A549 (cell line): ENCODE data around the gene SHISA4. TPM values are rescaled to one million over a fixed set of nuclear protein-coding genes. Genes with fewer than 3 reads are reported as not detected.
A peak's percentile ranks its signal among the peaks of the same experiment; 100 is the strongest.

ENCODE experiments used
- ATAC-seq, 2 experiments: fragments of 200-7000 bp in 1 of 2; fragments of >200 bp in 1 of 2; cut with Nextera tagmentation in 1 of 2; cut with Tn5 transposase in 1 of 2; 3 replicates each; pipeline versions ENCODE4 v1.8.0 to v1.9.1; 2018 to 2020; ENCODE audit warnings: mild to moderate bottlenecking in 1 of 2, moderate library complexity in 1 of 2
- CTCF ChIA-PET: fragments of 300-600 bp; sonication (Branson Sonifier 250); formaldehyde crosslinking; extraction: SDS; loops from one replicate; lab custom pipeline; 2021; ENCODE audit warnings: antibody characterized with exemption, inconsistent platforms; lab: Yijun Ruan, JAX
- POLR2A ChIA-PET: fragments of 350-600 bp; formaldehyde crosslinking; extraction: SDS; loops from one replicate; lab custom pipeline; 2021; ENCODE audit warnings: antibody characterized with exemption, inconsistent platforms; lab: Yijun Ruan, JAX
- DNase-seq, 2 experiments: peaks; one replicate each; pipeline versions ENCODE4 v3.0.0 to v3.0.0-alpha.2; 2011 to 2016; ENCODE audit warnings: low read depth in 1 of 2, low spot score in 1 of 2
- FAIRE-seq: peaks from 2 replicates; lab custom pipeline; 2011; peaks lifted over from hg19 to GRCh38; lab: Jason Lieb, UNC
- H3K27ac ChIP-seq, 2 experiments: fragments of >200 bp; sonication (Bioruptor Twin); formaldehyde crosslinking; 3 replicates each; pipeline ENCODE4 v1.5.1; 2016 to 2017
- H3K4me1 ChIP-seq: fragments of >200 bp; sonication (Bioruptor Twin); formaldehyde crosslinking; 3 replicates; pipeline ENCODE4 v1.6.1; 2016
- H3K4me2 ChIP-seq: fragments of >200 bp; sonication (Bioruptor Twin); formaldehyde crosslinking; 3 replicates; pipeline ENCODE4 v1.6.1; 2016
- H3K4me3 ChIP-seq: fragments of >200 bp; sonication (Bioruptor Twin); formaldehyde crosslinking; 3 replicates; pipeline ENCODE4 v1.5.1; 2016
- H3K9me3 ChIP-seq: fragments of >200 bp; sonication (Bioruptor Twin); formaldehyde crosslinking; 3 replicates; pipeline ENCODE4 v1.6.1; 2016
- BHLHE40 ChIP-seq: IDR thresholded peaks from 2 replicates; pipeline ENCODE4 v1.6.1; 2012; ENCODE audit warnings: low read depth, low read length, inconsistent platforms
- CBX2 ChIP-seq: fragments of 200-600 bp; sonication (generic); IDR thresholded peaks from 2 replicates; pipeline ENCODE4 v1.6.1; 2016; ENCODE audit warnings: low read depth, mild to moderate bottlenecking, borderline replicate concordance
- CEBPB ChIP-seq, 2 experiments: fragments of >200 bp in 1 of 2; sonication (Bioruptor Twin) in 1 of 2; formaldehyde crosslinking in 1 of 2; IDR thresholded peaks; 2 replicates each; pipeline ENCODE4 v1.6.1; 2012 to 2016
- CHD4 ChIP-seq: fragments of 200-600 bp; sonication (generic); IDR thresholded peaks from 2 replicates; pipeline ENCODE4 v1.6.1; 2016; ENCODE audit warnings: antibody characterized with exemption, mild to moderate bottlenecking, borderline replicate concordance
- ESRRA ChIP-seq: fragments of 150-350 bp; IDR thresholded peaks from 2 replicates; pipeline ENCODE4 v1.6.1; 2014; ENCODE audit warnings: mild to moderate bottlenecking, low read length, borderline replicate concordance
- FOSB ChIP-seq: fragments of 250-450 bp; sonication (Bioruptor Pico); IDR thresholded peaks from 2 replicates; pipeline ENCODE4 v1.5.0; 2020; ENCODE audit warnings: mild to moderate bottlenecking, moderate library complexity
- FOSL2 ChIP-seq, 2 experiments: fragments of 450-650 bp in 1 of 2; fragments of >200 bp in 1 of 2; sonication (Bioruptor Twin) in 1 of 2; formaldehyde crosslinking; IDR thresholded peaks; 2 replicates each; pipeline versions ENCODE4 v1.5.0 to v1.6.1; 2016 to 2020; ENCODE audit warnings: mild to moderate bottlenecking in 1 of 2, moderate library complexity in 1 of 2
- FOXS1 ChIP-seq: fragments of 250-450 bp; sonication (Bioruptor Pico); IDR thresholded peaks from 2 replicates; pipeline ENCODE4 v1.5.0; 2020; ENCODE audit warnings: mild to moderate bottlenecking, moderate library complexity
- HOXA7 ChIP-seq: fragments of 250-450 bp; sonication (Bioruptor Pico); IDR thresholded peaks from 2 replicates; pipeline ENCODE4 v1.5.0; 2020; ENCODE audit warnings: mild to moderate bottlenecking, moderate library complexity
- HOXB5 ChIP-seq: fragments of 250-450 bp; sonication (Bioruptor Pico); IDR thresholded peaks from 2 replicates; pipeline ENCODE4 v1.5.0; 2020; ENCODE audit warnings: mild to moderate bottlenecking, moderate library complexity
- JUN ChIP-seq, 2 experiments: fragments of >200 bp; sonication (Bioruptor Twin); formaldehyde crosslinking; IDR thresholded peaks; 2 replicates in 1 of 2; 3 replicates in 1 of 2; pipeline ENCODE4 v1.6.1; 2016 to 2017
- MAZ ChIP-seq: fragments of 150-350 bp; IDR thresholded peaks from 2 replicates; pipeline ENCODE4 v1.6.1; 2014; ENCODE audit warnings: antibody characterized with exemption, low read depth, low read length, borderline replicate concordance
- NFE2L2 ChIP-seq: fragments of 150-350 bp; conservative IDR thresholded peaks from 2 replicates; pipeline ENCODE4 v1.6.1; 2014; ENCODE audit warnings: low read length
- RFX5 ChIP-seq: fragments of 450-650 bp; IDR thresholded peaks from 2 replicates; pipeline ENCODE4 v1.7.1; 2014; ENCODE audit warnings: antibody characterized with exemption, mild to moderate bottlenecking, moderate library complexity
- TFCP2L1 ChIP-seq: fragments of 250-450 bp; sonication (Bioruptor Pico); IDR thresholded peaks from 2 replicates; pipeline ENCODE4 v1.5.0; 2021; ENCODE audit warnings: mild to moderate bottlenecking
- ZC3H11A ChIP-seq: fragments of 450-650 bp; IDR thresholded peaks from 2 replicates; pipeline ENCODE4 v1.6.1; 2014; ENCODE audit warnings: antibody characterized with exemption, mild to moderate bottlenecking
- ZNF302 ChIP-seq: fragments of 250-450 bp; sonication (Bioruptor Pico); IDR thresholded peaks from 2 replicates; pipeline ENCODE4 v1.9.0; 2021; ENCODE audit warnings: inconsistent platforms, mild to moderate bottlenecking, moderate library complexity
- WGBS: methylation state at CpG from one replicate; pipeline ENCODE4 v1.1.6; 2017; ENCODE audit errors: missing lambda C conversion rate; 5-methylcytosine and 5-hydroxymethylcytosine counted together
- polyA plus RNA-seq, 4 experiments: library from polyadenylated mRNA; depleted of rRNA in 3 of 4; stranded (reverse); fragments of >200 nt; fragmentation: RNase III in 1 of 4; extraction: RNeasy Plus Mini Kit Qiagen cat#74134 plus additional on column Dnase treatment in 1 of 4; gene quantifications; 2 replicates in 3 of 4; 3 replicates in 1 of 4; pipeline ENCODE4 v1.2.3, GENCODE V29; 2011 to 2017
- TF ChIP-seq, protein P1 (sequence below): fragments of 150-350 bp; IDR thresholded peaks from 2 replicates; pipeline ENCODE4 v1.6.1; 2014; ENCODE audit warnings: low read depth, mild to moderate bottlenecking, low read length
- TF ChIP-seq, protein P2 (sequence below): fragments of 450-650 bp; IDR thresholded peaks from 2 replicates; pipeline ENCODE4 v1.6.1; 2014; ENCODE audit warnings: antibody characterized with exemption
- TF ChIP-seq, protein P3 (sequence below): fragments of >200 bp; sonication (Bioruptor Twin); formaldehyde crosslinking; IDR thresholded peaks from 3 replicates; pipeline ENCODE4 v1.6.1; 2016
- TF ChIP-seq, protein P4 (sequence below): fragments of 250-450 bp; sonication (Bioruptor Pico); IDR thresholded peaks from 2 replicates; pipeline ENCODE4 v1.5.0; 2020; ENCODE audit warnings: low read depth, mild to moderate bottlenecking, moderate library complexity

SHISA4 gene
- polyA plus RNA-seq, 2 of the 4 experiments (the other 2 are of a cell fraction), result 10.0 to 15.0 TPM

DNA sequence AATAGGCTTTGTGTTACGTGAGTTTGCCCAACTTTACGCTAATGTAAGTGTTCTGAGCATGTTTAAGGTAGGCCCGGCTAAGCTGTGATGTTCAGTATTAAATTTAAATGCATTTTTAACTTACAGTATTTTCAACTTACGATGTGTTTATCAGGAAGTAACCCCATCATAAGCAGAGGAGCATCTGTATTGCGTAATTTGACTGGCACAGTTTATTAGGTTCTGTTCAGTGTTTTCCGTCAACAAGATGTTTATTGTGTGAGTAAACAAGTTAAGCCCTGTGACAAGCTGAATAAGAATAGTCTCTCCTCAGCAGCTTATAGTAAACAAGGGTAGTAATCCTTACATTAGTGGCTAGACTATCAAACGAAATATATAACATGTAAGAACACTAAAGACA is 27.2 kb upstream of the SHISA4 start:
- Histone ChIP-seq H3K4me1 (no peaks in the 10 kb centered on the region), H3K9me3 (no peaks in the 10 kb centered on the region), H3K27ac (no peak overlapping the region), H3K4me2 (no peak overlapping the region), H3K4me3 (no peak overlapping the region)
- no peak for FAIRE-seq
- TF ChIP-seq CEBPB (IDR thresholded peaks at IDR 0.05) (peak in 1 of 2 experiments; percentile 80; a peak in 2 of 4 replicates), NFE2L2 (no peak)
- CTCF ChIA-PET, result interaction anchor here (0.8 to 4.6 kb wide), 4 partner anchors 16 to 152 kb away, joined by 3 to 19 read pairs (median 4); no protein-coding TSS in a partner anchor
- POLR2A ChIA-PET, result no interaction called here
- ATAC-seq, result no peak
- 89% methylated on average over 7 of the region's 7 CpGs for WGBS
- no peak for DNase-seq

DNA sequence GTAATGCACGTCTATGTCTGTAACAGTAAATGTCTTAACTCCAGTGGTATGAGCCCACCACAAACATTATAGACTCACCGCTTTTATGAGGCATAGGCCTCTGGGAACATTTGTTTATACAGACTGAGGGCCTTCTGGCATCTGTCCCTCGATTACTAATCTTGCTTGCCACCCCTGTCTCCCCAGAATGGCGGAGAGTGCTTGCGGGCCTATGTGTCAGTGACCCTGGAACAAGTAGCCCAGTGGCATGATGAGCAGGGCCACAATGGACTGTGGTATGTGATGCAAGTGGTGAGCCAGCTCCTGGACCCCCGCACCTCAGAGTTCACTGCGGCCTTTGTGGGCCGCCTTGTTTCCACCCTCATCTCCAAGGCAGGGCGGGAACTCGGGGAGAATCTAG is 18.3 kb upstream of the SHISA4 start:
- FAIRE-seq (no peak), DNase-seq (no peak), ATAC-seq (no peak)
- POLR2A ChIA-PET, result interaction anchor here (0.5 kb wide), 1 partner anchor 84 kb away, joined by 5 read pairs; no protein-coding TSS in a partner anchor
- H3K27ac ChIP-seq, result no peak overlapping the region
- H3K9me3 ChIP-seq, result no peaks in the 10 kb centered on the region
- no peaks in the 10 kb centered on the region for H3K4me1 ChIP-seq
- CTCF ChIA-PET, result interaction anchor here (0.8 to 1.5 kb wide), 4 partner anchors 11 to 26 kb away, joined by 3 to 7 read pairs (median 4); no protein-coding TSS in a partner anchor
- WGBS, result 95% methylated on average over 10 of the region's 10 CpGs
- no peak overlapping the region for H3K4me3 ChIP-seq
- no peak for TF ChIP-seq HOXA7 (CRISPR knock-in tag)
- no peak for TF ChIP-seq CBX2
- no peak for TF ChIP-seq FOSB (CRISPR knock-in tag)
- no peak for TF ChIP-seq MAZ
- TF ChIP-seq, protein P1, sequence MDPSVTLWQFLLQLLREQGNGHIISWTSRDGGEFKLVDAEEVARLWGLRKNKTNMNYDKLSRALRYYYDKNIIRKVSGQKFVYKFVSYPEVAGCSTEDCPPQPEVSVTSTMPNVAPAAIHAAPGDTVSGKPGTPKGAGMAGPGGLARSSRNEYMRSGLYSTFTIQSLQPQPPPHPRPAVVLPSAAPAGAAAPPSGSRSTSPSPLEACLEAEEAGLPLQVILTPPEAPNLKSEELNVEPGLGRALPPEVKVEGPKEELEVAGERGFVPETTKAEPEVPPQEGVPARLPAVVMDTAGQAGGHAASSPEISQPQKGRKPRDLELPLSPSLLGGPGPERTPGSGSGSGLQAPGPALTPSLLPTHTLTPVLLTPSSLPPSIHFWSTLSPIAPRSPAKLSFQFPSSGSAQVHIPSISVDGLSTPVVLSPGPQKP, result no peak
- TF ChIP-seq HOXB5, result no peak
- no peak for TF ChIP-seq ZNF302
- TF ChIP-seq TFCP2L1 (CRISPR knock-in tag), result no peak
- no peak for TF ChIP-seq FOSL2 (IDR thresholded peaks at IDR 0.05)
- TF ChIP-seq FOSL2 (CRISPR knock-in tag; IDR thresholded peaks at IDR 0.05), result no peak
- TF ChIP-seq, protein P2, sequence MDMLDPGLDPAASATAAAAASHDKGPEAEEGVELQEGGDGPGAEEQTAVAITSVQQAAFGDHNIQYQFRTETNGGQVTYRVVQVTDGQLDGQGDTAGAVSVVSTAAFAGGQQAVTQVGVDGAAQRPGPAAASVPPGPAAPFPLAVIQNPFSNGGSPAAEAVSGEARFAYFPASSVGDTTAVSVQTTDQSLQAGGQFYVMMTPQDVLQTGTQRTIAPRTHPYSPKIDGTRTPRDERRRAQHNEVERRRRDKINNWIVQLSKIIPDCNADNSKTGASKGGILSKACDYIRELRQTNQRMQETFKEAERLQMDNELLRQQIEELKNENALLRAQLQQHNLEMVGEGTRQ, result no peak
- TF ChIP-seq BHLHE40, result no peak
- TF ChIP-seq RFX5, result no peak
- TF ChIP-seq JUN (IDR thresholded peaks at IDR 0.05), result no peak
- TF ChIP-seq FOXS1 (CRISPR knock-in tag), result no peak
- TF ChIP-seq, protein P3, sequence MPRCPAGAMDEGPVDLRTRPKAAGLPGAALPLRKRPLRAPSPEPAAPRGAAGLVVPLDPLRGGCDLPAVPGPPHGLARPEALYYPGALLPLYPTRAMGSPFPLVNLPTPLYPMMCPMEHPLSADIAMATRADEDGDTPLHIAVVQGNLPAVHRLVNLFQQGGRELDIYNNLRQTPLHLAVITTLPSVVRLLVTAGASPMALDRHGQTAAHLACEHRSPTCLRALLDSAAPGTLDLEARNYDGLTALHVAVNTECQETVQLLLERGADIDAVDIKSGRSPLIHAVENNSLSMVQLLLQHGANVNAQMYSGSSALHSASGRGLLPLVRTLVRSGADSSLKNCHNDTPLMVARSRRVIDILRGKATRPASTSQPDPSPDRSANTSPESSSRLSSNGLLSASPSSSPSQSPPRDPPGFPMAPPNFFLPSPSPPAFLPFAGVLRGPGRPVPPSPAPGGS, result no peak
- TF ChIP-seq CHD4, result no peak
- TF ChIP-seq, protein P4, sequence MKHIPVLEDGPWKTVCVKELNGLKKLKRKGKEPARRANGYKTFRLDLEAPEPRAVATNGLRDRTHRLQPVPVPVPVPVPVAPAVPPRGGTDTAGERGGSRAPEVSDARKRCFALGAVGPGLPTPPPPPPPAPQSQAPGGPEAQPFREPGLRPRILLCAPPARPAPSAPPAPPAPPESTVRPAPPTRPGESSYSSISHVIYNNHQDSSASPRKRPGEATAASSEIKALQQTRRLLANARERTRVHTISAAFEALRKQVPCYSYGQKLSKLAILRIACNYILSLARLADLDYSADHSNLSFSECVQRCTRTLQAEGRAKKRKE (CRISPR knock-in tag), result no peak
- TF ChIP-seq ZC3H11A, result no peak
- no peak for TF ChIP-seq CEBPB (IDR thresholded peaks at IDR 0.05)
- TF ChIP-seq ESRRA, result no peak
- TF ChIP-seq, all 56 proteins: peak for 0
- H3K4me2 ChIP-seq, result no peak overlapping the region
